ENCODE data around the gene KIF1A.

Gene KIF1A

DNA sequence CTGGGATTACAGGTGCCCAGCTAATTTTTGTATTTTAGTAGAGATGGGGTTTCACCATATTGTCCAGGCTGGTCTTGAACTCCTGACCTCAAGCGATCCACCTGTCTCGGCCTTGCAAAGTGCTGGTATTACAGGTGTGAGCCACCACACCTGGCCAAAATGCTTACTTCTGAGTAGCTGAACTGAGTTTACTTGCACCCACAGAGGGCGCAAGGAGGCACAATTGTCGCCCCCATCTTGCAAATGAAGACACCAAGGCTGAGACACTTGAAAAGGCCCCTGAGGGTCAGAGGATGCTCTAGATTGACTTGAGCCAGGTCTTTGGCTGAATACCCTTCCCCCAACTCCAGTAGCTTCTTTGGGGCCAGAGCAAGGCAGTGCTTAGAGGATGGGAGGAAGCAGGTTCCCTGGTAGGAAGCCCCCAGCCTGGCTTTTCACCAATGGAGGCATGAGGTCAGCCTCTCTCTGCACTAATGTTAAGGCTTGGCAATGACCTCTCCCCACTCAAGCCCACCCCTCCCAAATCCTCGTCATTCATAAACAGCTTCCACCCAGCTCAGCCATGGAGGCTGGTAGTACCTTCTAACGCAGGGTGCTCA lies 14.5 kb upstream of the KIF1A start:
- no peak for DNase-seq (ENCODE audit: extremely low read depth, low read depth)
- TF ChIP-seq, protein P1, sequence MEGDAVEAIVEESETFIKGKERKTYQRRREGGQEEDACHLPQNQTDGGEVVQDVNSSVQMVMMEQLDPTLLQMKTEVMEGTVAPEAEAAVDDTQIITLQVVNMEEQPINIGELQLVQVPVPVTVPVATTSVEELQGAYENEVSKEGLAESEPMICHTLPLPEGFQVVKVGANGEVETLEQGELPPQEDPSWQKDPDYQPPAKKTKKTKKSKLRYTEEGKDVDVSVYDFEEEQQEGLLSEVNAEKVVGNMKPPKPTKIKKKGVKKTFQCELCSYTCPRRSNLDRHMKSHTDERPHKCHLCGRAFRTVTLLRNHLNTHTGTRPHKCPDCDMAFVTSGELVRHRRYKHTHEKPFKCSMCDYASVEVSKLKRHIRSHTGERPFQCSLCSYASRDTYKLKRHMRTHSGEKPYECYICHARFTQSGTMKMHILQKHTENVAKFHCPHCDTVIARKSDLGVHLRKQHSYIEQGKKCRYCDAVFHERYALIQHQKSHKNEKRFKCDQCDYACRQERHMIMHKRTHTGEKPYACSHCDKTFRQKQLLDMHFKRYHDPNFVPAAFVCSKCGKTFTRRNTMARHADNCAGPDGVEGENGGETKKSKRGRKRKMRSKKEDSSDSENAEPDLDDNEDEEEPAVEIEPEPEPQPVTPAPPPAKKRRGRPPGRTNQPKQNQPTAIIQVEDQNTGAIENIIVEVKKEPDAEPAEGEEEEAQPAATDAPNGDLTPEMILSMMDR (IDR thresholded peaks at IDR 0.05; ENCODE audit: low read depth, low read length): no peak

DNA sequence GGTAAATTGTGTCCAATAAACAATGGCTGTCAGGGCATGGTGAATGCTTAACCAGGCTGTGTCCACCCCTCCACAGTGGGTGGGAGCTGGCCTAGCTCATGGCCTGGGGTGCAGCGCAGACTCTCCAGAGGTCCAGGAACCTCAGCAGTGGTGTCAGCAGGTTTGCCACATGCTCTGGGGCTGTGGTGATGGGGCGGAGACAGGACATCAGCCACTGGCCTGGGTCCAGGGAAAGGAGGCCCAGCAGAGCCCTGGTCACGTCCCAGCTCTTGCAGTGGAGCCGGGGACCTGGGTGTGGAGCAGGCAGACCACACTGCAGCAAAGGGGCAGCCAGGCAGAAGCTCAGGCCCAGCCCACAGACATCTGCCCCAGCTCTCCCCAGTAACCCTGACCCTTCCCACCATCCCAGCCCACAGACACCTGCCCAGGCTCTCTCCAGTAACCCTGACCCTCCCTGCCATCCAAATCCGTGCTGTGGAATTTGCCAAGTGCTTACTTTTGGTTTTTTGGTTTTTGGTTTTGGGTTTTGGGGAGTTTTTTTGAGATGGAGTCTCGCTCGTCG lies 13.8 kb upstream of the KIF1A start:
- DNase-seq (ENCODE audit: extremely low read depth, low read depth): no peak
- TF ChIP-seq, protein P1 (IDR thresholded peaks at IDR 0.05; ENCODE audit: low read depth, low read length): no peak

DNA sequence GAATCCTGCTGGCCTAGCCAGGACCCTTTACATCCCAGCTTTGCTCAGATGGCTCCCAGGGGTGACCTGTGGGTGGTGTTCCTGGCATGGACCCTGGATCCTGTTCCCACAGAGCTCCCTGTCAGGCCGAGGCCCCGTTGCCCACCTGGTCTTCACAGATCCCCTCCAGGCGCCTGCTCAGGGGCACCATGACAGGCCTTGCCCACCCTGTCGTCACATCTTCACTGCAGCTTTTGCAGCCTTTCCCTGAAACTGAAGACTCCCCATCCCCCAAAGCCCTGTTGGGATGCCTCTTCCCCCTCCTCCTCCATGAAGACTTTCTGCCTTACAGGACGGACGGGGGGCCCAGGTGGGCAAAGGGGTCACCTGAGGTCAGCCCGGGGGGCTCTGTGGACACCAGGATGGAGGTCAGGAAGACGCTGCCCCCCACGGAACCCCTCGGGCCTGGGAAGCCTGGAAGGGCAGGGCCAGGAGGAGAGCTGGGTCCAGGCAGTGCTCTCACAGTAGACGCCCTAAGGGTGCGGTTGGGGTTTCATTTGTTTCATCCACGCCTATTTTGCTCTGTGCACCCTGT lies 13.0 kb upstream of the KIF1A start:
- TF ChIP-seq, protein P1 (IDR thresholded peaks at IDR 0.05; ENCODE audit: low read depth, low read length): no peak
- no peak for DNase-seq (ENCODE audit: extremely low read depth, low read depth)

DNA sequence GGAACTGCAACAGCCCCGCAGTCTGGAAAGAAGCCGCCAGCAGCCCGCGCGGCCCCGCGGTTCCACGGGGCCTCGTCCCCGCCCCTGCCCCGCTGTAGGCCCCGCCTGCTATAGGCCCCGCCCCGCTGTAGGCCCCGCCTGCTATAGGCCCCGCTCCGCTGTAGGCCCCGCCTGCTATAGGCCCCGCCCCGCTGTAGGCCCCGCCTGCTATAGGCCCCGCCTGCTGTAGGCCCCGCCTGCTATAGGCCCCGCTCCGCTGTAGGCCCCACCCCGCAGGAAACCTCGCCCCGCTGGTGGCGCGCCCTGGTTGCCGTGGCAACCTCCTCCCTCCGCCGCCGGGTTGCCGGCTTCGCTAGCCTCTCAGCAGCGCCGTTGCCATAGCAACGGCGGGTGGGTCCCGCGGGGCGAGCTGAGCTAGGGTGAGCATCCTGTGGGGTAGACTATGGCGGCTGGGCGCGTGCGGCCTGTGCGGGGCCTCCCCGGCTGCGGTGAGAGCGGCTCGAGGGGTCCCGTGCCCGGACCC lies 12.2 kb upstream of the KIF1A start:
- TF ChIP-seq, protein P1 (IDR thresholded peaks at IDR 0.05; ENCODE audit: low read depth, low read length): no peak

DNA sequence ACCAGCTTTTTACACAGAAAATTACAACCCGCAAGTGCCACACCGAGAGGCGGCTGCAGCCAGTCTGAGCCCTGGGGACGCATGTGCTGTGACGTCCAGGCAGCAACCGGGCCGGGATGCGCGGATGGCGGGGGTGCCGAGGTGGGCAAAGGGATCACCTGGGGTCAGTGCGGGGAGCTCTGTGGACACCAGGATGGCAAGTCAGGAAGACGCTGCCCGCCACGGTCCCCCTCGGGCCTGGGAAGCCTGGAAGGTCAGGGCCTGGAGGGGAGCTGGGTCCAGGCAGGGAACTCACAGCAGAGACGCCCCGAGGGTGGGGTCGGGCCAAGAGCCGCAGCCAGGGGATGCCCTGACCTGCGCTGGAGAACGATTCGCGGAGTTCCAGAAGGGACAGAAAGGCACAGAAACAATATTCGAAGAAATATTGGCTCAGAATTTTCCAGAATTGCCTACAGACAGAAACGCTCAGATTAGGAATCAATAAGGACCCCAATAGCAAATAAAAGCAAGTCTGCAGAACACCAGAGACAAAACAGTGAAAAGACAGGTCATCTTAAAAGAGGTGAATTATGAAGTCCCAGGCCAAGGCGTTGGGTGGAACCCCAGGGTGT lies 11.7 kb upstream of the KIF1A start:
- TF ChIP-seq, protein P1 (IDR thresholded peaks at IDR 0.05; ENCODE audit: low read depth, low read length): no peak

More for the DNA sequence above, 12.2 kb upstream of the KIF1A start:
- DNase-seq (ENCODE audit: extremely low read depth, low read depth): peak; percentile 75

DNA sequence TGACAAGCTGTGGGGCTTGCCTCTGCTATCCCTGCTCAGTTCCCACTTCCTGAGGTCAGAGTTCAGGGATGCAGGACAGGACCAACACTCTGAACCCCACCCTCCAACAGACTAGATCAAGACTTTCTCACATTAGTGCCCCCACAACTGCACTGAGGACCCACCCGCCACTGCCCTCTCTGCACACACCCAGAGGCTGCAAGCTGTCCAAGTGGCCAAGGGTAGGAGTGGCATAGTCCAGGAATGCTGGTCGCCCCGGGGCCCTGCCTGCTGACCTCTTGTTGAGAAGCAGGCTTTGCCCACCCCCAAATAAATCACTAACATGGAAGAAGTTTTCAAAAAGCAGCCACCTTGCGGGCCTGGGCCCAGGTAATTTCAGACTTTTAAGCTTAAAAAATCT lies 5.5 kb upstream of the KIF1A start:
- TF ChIP-seq, protein P1 (IDR thresholded peaks at IDR 0.05; ENCODE audit: low read depth, low read length): no peak
- DNase-seq (ENCODE audit: extremely low read depth, low read depth): no peak

More for the DNA sequence above, 11.7 kb upstream of the KIF1A start:
- no peak for DNase-seq (ENCODE audit: extremely low read depth, low read depth)
